Glutamatergic neuron (in vitro differentiated cells): Measurements from ENCODE around the gene ZG16. TPM values are rescaled to one million over a fixed set of nuclear protein-coding genes. Genes with fewer than 3 reads are reported as not detected.

Source experiments
- DNase-seq: peaks from one replicate; pipeline ENCODE4 v3.0.0; 2022
- H3K27ac Mint-ChIP-seq: one replicate; pipeline ENCODE4 v1.8.0; 2020; ENCODE audit warnings: mild to moderate bottlenecking, mixed read lengths, inconsistent platforms; ENCODE audit not compliant: unreplicated experiment
- H3K27me3 Mint-ChIP-seq: one replicate; pipeline ENCODE4 v1.8.0; 2020; ENCODE audit warnings: mild to moderate bottlenecking, moderate library complexity, mixed read lengths, inconsistent platforms; ENCODE audit not compliant: unreplicated experiment
- H3K36me3 Mint-ChIP-seq: one replicate; pipeline ENCODE4 v1.8.0; 2020; ENCODE audit warnings: mild to moderate bottlenecking, mixed read lengths, inconsistent platforms; ENCODE audit not compliant: unreplicated experiment
- H3K4me1 Mint-ChIP-seq: one replicate; pipeline ENCODE4 v1.8.0; 2020; ENCODE audit warnings: mild to moderate bottlenecking, low read depth, mixed read lengths, inconsistent platforms; ENCODE audit not compliant: unreplicated experiment
- H3K4me3 Mint-ChIP-seq: one replicate; pipeline ENCODE4 v1.8.0; 2020; ENCODE audit warnings: mild to moderate bottlenecking, mixed read lengths, inconsistent platforms; ENCODE audit not compliant: unreplicated experiment
- H3K9me3 Mint-ChIP-seq: one replicate; pipeline ENCODE4 v1.8.0; 2020; ENCODE audit warnings: mild to moderate bottlenecking, moderate library complexity, mixed read lengths, inconsistent platforms; ENCODE audit not compliant: unreplicated experiment
- total RNA-seq: library from RNA; stranded (reverse); fragmentation: NEBNext Ultra II Directional; extraction: Animal tissue kit (Norgen Biotek cat#: 25700); gene quantifications from one replicate; pipeline ENCODE4 v1.2.1, GENCODE V29; 2021; ENCODE audit not compliant: unreplicated experiment
- TF ChIP-seq, protein P1 (sequence below): fragments of 200-600 bp; sonication (generic); IDR thresholded peaks from one replicate; pipeline ENCODE4 v1.5.0; 2021; ENCODE audit not compliant: partially characterized antibody, unreplicated experiment

Gene ZG16
- total RNA-seq, 1 donor from 2014 or later, result not detected

DNA sequence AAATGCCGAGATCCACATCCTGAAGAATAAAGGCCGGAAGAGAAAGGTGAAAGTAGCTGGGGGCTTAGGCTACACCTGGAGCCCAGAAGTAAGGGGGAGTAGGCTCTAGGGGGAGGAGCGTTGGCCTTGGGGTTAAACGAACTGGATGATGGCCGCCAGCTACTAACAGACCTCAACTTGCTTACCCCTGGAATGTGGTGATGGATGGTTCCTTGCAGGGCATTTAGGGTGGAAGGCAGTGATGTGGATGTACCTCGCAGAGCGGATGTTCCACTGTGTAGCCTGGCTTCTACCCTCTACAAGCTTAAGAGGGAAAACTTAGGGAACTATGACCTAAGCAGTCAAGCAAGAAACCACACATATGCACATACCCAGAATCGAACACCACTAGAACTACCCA is 26.0 kb downstream of the ZG16 start:
- peaks cover 21% of the 10 kb centered on the region for H3K4me1 Mint-ChIP-seq
- peak overlapping the region; percentile 98 for H3K27ac Mint-ChIP-seq
- no peak for DNase-seq
- no peaks in the 10 kb centered on the region for H3K36me3 Mint-ChIP-seq
- TF ChIP-seq, protein P1, sequence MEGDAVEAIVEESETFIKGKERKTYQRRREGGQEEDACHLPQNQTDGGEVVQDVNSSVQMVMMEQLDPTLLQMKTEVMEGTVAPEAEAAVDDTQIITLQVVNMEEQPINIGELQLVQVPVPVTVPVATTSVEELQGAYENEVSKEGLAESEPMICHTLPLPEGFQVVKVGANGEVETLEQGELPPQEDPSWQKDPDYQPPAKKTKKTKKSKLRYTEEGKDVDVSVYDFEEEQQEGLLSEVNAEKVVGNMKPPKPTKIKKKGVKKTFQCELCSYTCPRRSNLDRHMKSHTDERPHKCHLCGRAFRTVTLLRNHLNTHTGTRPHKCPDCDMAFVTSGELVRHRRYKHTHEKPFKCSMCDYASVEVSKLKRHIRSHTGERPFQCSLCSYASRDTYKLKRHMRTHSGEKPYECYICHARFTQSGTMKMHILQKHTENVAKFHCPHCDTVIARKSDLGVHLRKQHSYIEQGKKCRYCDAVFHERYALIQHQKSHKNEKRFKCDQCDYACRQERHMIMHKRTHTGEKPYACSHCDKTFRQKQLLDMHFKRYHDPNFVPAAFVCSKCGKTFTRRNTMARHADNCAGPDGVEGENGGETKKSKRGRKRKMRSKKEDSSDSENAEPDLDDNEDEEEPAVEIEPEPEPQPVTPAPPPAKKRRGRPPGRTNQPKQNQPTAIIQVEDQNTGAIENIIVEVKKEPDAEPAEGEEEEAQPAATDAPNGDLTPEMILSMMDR, result no peak
- H3K9me3 Mint-ChIP-seq, result peaks cover 17% of the 10 kb centered on the region
- H3K4me3 Mint-ChIP-seq, result peak overlapping the region; percentile 93
- peaks cover 24% of the 10 kb centered on the region for H3K27me3 Mint-ChIP-seq

DNA sequence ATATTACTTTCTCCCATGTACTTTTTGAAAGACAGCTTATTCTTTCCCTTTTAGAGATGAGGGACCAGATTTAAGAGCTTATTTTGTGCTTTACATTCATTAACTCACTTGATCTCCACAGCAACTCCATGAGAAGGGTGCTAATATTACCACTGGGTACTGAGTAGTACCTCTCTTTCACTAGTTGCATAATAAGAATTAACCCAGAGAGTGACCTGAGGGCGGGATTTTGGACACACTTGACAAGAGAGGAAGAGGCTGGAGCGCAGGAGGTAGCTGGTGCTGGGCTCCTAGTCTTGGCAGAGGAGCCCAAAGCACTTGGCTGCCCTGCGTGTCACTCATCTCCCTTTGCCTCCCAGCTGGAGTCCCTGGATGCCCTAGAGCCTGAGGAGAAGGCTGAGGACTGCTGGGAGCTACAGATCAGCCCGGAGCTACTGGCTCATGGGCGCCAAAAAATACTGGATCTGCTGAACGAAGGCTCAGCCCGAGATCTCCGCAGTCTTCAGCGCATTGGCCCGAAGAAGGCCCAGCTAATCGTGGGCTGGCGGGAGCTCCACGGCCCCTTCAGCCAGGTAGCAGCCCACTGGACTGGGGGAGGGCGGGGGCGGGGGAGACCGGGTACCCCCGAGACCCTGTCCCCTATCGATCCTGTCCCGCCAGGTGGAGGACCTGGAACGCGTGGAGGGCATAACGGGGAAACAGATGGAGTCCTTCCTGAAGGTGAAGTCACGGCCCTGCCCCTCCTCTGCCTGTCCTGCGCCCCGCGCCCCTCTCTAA is 26.6 kb downstream of the ZG16 start:
- Mint-ChIP-seq H3K27ac (peak overlapping the region; percentile 100), H3K27me3 (peaks cover 24% of the 10 kb centered on the region), H3K4me1 (peaks cover 21% of the 10 kb centered on the region), H3K36me3 (no peaks in the 10 kb centered on the region), H3K4me3 (peak overlapping the region; percentile 100), H3K9me3 (peaks cover 17% of the 10 kb centered on the region)
- no peak for DNase-seq
- TF ChIP-seq, protein P1, result no peak

DNA sequence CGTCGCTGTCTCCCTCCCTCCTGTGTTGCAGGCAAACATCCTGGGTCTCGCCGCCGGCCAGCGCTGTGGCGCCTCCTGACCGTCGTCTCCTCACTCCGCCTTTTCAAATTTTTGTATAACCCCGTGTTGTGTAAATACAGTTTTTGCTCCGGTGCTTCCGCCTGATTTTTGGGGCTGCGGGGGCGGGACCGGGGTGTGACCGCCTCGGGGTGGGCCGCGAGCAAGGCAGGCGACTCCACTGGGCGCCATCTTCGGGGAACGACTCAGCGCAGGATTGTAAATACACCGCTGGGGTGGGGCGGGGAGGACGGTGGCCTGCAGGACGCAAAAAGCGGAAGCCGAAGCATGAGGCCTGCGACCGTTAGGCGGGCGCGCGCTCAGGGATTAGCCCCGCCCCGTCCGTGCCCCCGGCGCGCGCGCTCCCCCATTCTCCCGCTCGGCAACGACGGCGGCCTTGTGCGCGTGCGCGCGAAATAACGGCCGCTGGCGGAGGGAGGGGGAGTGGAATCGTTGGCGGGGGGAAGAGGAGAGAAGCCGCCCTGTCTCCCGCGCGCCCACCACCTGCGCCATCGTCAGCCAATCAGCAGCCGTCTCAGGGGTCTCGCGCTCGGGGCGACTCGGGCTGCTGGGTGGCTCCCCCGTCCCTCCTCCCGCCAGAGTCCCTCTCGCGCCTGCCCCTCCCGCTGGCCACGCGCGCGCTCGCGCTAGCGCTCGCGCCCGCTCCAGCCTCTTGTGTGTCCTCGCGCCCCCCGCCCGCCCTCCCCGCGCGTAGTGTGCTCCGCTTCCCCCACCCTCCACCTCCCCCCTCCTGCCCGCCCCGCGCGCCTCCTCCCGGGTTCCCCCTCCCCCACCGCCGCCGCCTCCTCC is 27.4 kb downstream of the ZG16 start:
- TF ChIP-seq, protein P1, result no peak
- peaks cover 25% of the 10 kb centered on the region for H3K4me1 Mint-ChIP-seq

DNA sequence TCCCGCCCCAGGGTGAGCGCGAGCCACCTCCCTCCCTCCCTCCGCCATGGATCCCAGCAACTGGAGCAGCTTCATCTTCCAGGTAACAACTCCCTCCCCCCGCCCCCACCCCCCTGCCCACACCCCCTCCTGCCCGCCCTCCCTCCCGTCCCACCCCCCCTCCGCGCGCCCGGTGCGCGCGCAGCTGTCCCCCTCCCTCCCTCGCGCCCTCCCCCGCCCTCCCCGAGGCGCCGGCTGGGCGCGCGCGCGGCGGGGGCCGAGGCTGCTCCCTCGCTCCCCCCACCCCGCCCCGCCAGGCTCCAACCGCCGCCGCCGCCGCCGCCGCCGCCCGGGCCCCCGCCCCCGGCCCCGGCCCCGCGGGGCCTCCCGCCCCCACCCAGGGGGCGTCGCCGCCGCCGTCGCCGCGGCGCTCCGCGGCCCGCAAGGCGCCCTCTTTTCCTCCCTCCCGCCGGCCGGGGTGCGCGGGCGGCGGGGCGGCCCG is 28.1 kb downstream of the ZG16 start, which contains the start of gene MAZ:
MAZ (plus strand) TSS at position 431 of the 481 bp plus-strand sequence. CDS start 173 bp downstream, outside the sequence.
- peaks cover 27% of the 10 kb centered on the region for H3K27me3 Mint-ChIP-seq
- peak within 1 kb of the TSS; percentile 100 for H3K4me3 Mint-ChIP-seq
- peak within 1 kb of the TSS; percentile 100 for H3K27ac Mint-ChIP-seq
- H3K36me3 Mint-ChIP-seq, result no peaks in the 10 kb centered on the region
- TF ChIP-seq, protein P1, result no peak
- H3K4me1 Mint-ChIP-seq, result peaks cover 21% of the 10 kb centered on the region
- DNase-seq, result no peak
- peaks cover 17% of the 10 kb centered on the region for H3K9me3 Mint-ChIP-seq

More for the DNA sequence above, 27.4 kb downstream of the ZG16 start:
- peak; percentile 99 for DNase-seq
- peaks cover 24% of the 10 kb centered on the region for H3K27me3 Mint-ChIP-seq
- H3K9me3 Mint-ChIP-seq, result peaks cover 17% of the 10 kb centered on the region
- peak overlapping the region; percentile 100 for H3K27ac Mint-ChIP-seq
- no peaks in the 10 kb centered on the region for H3K36me3 Mint-ChIP-seq
- peak overlapping the region; percentile 100 for H3K4me3 Mint-ChIP-seq
